Tibial nerve (tissue), 4 donors: Measurements from ENCODE around the gene ADGRG1. TPM values are rescaled to one million over a fixed set of nuclear protein-coding genes. Genes with fewer than 3 reads are reported as not detected.

Experiments used
- DNase-seq, 2 donors: peaks; one replicate each; pipeline ENCODE4 v3.0.0-alpha.2; 2019; ENCODE audit warnings: low spot score in 2 of 2
- H3K27ac ChIP-seq, 4 donors: fragments of 200-600 bp; sonication (generic) in 3 of 4; one replicate each; pipeline ENCODE4 v1.5.1; 2017 to 2019; ENCODE audit warnings: mild to moderate bottlenecking in 1 of 4
- H3K27me3 ChIP-seq, 2 donors: fragments of 200-600 bp; sonication (generic) in 1 of 2; one replicate each; pipeline versions ENCODE4 v1.5.1 to v1.6.0; 2017 to 2019
- H3K36me3 ChIP-seq, 3 donors: fragments of 200-600 bp; sonication (generic); one replicate each; pipeline ENCODE4 v1.5.1; 2018 to 2019
- H3K4me1 ChIP-seq, 4 donors: fragments of 200-600 bp; sonication (generic) in 3 of 4; one replicate each; pipeline ENCODE4 v1.5.1; 2017 to 2019
- H3K4me3 ChIP-seq, 4 donors: fragments of 200-600 bp; sonication (generic) in 3 of 4; one replicate each; pipeline ENCODE4 v1.5.1; 2017 to 2019; ENCODE audit warnings: mild to moderate bottlenecking in 1 of 4, moderate library complexity in 1 of 4
- H3K9me3 ChIP-seq, 4 donors: fragments of 200-600 bp; sonication (generic) in 3 of 4; one replicate each; pipeline ENCODE4 v1.5.1; 2017 to 2019
- EP300 ChIP-seq, 2 donors: sonication (generic); formaldehyde crosslinking; IDR thresholded peaks; one replicate each; pipeline ENCODE4 v1.6.1; 2017; ENCODE audit warnings: antibody characterized with exemption in 2 of 2, mild to moderate bottlenecking in 1 of 2
- POLR2A ChIP-seq, 2 donors: fragments of 450-650 bp; IDR thresholded peaks; one replicate each; pipeline ENCODE4 v1.6.1; 2017; ENCODE audit warnings: antibody characterized with exemption in 2 of 2, mild to moderate bottlenecking in 2 of 2, moderate library complexity in 2 of 2
- WGBS, 2 donors: methylation state at CpG; one replicate each; pipeline ENCODE4 v1.1.5; 2018; 5-methylcytosine and 5-hydroxymethylcytosine counted together
- total RNA-seq, 4 donors: library from RNA; depleted of rRNA; stranded (reverse); fragments of >200 nt; gene quantifications; one replicate each; pipeline ENCODE4 v1.1.0, GENCODE V29; 2016
- TF ChIP-seq, protein P1 (sequence below), 5 experiments: fragments of 200-600 bp in 3 of 5; fragments of 450-650 bp in 2 of 5; sonication (generic) in 3 of 5; IDR thresholded peaks; one replicate each; pipeline ENCODE4 v1.5.1; 2016 to 2019; ENCODE audit warnings: antibody characterized with exemption in 5 of 5, mild to moderate bottlenecking in 3 of 5, moderate library complexity in 2 of 5

The ADGRG1 gene
- total RNA-seq, 4 donors from 2014 or later: 9.0 to 59.4 (median 41.8) TPM

DNA sequence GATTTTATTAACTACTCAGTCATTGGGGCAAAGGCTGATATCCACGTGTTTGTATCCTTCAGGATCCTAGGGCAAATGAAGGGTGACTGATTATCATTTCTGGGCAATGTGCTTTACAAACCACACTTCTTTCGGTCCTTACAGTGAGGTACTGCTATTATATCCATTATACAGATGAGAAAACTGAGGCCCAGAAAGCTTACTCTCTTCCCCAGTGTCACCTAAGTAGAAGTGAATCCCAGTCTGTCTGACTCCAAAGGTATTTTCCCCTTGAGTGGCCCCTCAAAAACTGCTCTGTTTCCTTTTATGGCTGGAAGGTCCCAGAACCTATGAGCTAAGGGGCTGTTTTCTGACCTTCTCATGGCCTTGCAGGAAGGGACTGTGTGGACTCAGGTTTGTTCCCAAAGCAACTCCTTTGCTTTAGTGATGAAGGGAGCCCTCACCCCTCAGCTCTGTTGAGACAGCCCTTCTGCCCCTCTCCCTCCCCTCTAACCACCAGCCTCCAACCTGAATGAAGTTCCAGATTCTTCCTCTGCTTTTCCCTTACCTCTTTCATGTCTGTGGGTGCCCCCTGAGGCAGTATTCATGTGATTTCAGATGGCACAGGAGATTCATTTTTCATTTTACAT, 27.4 kb upstream of the ADGRG1 start:
- no peak for DNase-seq
- Histone ChIP-seq H3K27me3 (peaks cover 0 to 10% of the 10 kb centered on the region in 2 donors), H3K4me3 (no peak overlapping the region), H3K4me1 (peaks cover 0 to 6% (median 5%) of the 10 kb centered on the region in 4 donors), H3K36me3 (no peaks in the 10 kb centered on the region), H3K27ac (no peak overlapping the region), H3K9me3 (peaks cover 0 to 14% (median 4%) of the 10 kb centered on the region in 4 donors)
- TF ChIP-seq, protein P1, sequence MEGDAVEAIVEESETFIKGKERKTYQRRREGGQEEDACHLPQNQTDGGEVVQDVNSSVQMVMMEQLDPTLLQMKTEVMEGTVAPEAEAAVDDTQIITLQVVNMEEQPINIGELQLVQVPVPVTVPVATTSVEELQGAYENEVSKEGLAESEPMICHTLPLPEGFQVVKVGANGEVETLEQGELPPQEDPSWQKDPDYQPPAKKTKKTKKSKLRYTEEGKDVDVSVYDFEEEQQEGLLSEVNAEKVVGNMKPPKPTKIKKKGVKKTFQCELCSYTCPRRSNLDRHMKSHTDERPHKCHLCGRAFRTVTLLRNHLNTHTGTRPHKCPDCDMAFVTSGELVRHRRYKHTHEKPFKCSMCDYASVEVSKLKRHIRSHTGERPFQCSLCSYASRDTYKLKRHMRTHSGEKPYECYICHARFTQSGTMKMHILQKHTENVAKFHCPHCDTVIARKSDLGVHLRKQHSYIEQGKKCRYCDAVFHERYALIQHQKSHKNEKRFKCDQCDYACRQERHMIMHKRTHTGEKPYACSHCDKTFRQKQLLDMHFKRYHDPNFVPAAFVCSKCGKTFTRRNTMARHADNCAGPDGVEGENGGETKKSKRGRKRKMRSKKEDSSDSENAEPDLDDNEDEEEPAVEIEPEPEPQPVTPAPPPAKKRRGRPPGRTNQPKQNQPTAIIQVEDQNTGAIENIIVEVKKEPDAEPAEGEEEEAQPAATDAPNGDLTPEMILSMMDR (IDR thresholded peaks at IDR 0.05): no peak
- no peak for TF ChIP-seq POLR2A (IDR thresholded peaks at IDR 0.05)
- TF ChIP-seq EP300 (IDR thresholded peaks at IDR 0.05): no peak
- 78 to 81% methylated on average over 2 of the region's 2 CpGs for WGBS, 2 donors

DNA sequence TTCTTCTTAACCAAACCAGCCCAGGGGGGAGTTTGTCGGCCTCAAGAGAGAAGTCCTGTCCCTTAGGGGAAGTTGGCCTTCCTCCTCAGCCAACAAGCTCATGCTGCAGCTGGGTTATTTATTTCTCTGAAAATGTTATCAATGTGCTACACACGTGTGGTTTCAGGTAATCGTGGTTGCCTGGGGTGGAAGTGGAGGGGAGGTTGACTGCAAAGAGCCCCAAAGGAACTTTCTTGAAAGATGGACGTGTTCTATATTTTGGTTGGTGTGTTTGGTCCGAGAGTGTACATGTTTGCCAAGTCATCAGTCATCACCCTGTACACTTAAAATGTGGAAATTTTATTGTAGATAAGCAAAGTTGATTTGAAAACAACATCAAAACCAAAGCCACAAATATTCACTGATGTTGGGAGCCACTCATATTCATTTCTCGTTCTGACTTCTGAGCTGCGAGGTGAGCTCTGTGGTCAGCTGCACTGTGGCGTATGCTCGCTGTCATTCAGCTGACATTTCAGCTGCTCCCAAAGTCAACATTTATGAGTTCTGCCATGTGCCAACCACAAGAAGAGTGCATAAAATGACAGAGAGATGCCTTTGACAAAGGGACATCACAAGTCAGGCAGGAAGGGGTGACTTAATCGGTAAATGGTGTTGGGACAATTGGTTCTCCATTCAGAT, 26.5 kb upstream of the ADGRG1 start:
- Histone ChIP-seq H3K4me1 (peaks cover 0 to 6% (median 5%) of the 10 kb centered on the region in 4 donors), H3K36me3 (no peaks in the 10 kb centered on the region), H3K27ac (no peak overlapping the region), H3K4me3 (no peak overlapping the region), H3K9me3 (peaks cover 0 to 8% (median 3%) of the 10 kb centered on the region in 4 donors), H3K27me3 (peaks cover 0 to 10% of the 10 kb centered on the region in 2 donors)
- no peak for DNase-seq
- 52 to 64% methylated on average over 10 of the region's 10 CpGs for WGBS, 2 donors
- TF ChIP-seq, protein P1 (IDR thresholded peaks at IDR 0.05): no peak
- TF ChIP-seq POLR2A (IDR thresholded peaks at IDR 0.05): no peak
- peak in 1 of 2 donors; percentile 12 for TF ChIP-seq EP300 (IDR thresholded peaks at IDR 0.05)

DNA sequence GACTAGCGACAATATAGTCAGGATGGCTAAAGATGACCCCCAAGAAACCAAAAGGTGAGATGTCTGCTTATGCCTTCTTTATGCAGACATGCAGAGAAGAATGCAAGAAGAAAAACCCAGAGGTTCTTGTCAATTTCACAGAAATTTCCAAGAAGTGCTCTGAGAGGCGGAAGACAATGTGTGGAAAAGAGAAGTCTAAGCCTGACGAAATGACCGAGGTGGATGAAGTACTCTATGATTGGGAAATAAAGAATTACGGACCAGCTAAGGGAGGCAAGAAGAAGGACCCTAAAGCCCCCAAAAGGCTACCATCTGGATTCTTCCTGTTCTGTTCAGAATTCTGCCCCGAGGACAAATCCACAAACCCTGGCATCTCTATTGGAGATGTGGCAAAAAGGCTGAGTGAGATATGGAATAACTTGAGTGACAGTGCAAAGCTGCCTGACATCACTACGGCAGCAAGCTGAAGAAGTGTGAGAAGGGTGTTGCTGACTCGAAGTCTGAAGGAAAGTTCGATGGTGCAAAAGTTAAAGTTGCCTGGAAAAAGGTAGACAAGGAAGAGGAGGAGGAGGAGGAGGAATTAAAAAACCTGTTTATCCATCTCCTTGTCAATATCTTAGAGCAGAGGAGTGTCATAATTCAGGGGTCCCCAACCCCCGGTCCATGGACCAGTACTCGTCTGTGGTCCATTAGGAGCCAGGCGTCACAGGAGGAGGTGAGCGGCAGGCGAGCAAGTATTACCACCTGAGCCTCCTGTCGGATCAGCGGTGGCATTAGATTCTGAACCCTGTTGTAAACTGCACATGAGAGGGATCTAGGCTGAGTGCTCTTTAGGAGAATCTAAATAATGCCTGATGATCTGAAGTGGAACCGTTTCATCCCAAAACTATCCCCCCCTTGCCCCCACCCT, 25.1 kb upstream of the ADGRG1 start:
- no peak for DNase-seq
- Histone ChIP-seq H3K4me3 (no peak overlapping the region), H3K9me3 (no peaks in the 10 kb centered on the region), H3K36me3 (no peaks in the 10 kb centered on the region), H3K27ac (no peak overlapping the region), H3K27me3 (peaks cover 0 to 10% of the 10 kb centered on the region in 2 donors), H3K4me1 (peaks cover 0 to 6% (median 5%) of the 10 kb centered on the region in 4 donors)
- WGBS, 2 donors: 65 to 71% methylated on average over 17 of the region's 17 CpGs
- TF ChIP-seq POLR2A (IDR thresholded peaks at IDR 0.05): no peak
- TF ChIP-seq, protein P1 (IDR thresholded peaks at IDR 0.05): no peak
- no peak for TF ChIP-seq EP300 (IDR thresholded peaks at IDR 0.05)

DNA sequence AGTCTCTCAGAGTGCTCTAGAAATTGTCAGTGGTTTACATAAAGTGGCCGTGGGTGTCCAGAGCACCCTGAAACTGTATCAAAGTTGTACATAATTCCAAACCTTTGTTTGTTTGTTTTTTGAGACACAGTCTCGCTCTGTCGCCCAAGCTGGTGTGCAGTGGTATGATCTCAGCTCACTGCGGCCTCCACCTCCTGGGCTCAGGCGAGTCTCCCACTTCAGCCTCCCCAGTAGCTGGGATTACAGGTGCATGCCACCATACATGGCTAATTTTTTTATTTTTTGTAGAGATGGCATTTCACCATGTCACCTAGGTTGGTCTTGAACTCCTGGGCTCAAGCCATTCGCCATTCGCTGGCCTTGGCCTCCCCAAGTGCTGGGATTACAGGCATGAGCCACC, 24.3 kb upstream of the ADGRG1 start:
- Histone ChIP-seq H3K27me3 (peaks cover 0 to 10% of the 10 kb centered on the region in 2 donors), H3K4me1 (peaks cover 0 to 6% (median 5%) of the 10 kb centered on the region in 4 donors), H3K27ac (no peak overlapping the region), H3K4me3 (no peak overlapping the region), H3K36me3 (no peaks in the 10 kb centered on the region), H3K9me3 (no peaks in the 10 kb centered on the region)
- TF ChIP-seq, protein P1 (IDR thresholded peaks at IDR 0.05): no peak
- TF ChIP-seq EP300 (IDR thresholded peaks at IDR 0.05): no peak
- TF ChIP-seq POLR2A (IDR thresholded peaks at IDR 0.05): no peak
- no peak for DNase-seq
- 94% methylated on average over 7 of the region's 7 CpGs for WGBS, 2 donors
